HG03103 (cell line): ENCODE data around the gene ADGB.
"Not testable (repeated sequence)": the region's sequence is repeated elsewhere in the genome, so short reads cannot be mapped to it uniquely, and the experiment has no call there.

Experiments used
- ATAC-seq: cut with Tn5 transposase; IDR thresholded peaks from one replicate; pipeline ENCODE4 v1.9.1; 2021; ENCODE audit warnings: low read depth; ENCODE audit not compliant: unreplicated experiment

The ADGB gene

DNA sequence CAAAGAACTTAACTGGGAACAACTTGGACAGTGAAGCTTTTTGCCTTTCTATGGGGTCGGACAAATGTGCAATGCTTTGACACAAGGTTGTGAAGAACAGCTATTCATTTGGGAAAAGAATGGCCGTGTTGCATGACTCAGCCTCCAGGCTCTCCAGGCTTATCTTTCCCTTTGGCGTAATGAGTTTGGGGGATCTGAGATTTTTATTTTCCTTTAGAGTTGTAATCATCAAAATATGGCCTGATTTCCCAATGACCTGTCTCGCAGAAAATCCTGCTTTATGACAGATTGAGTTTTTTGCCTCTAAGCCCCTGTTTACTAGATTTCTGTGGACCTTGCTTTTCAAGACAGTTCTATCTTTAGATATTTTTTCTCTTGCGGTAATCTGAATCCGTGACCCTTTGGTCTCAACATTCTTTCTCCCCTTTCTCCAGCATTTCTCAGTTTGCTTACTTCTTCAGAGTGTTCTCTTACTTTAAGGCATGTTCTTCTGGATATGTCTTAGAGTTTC lies 214.1 kb downstream of the ADGB start:
- ATAC-seq, result not testable (repeated sequence)

DNA sequence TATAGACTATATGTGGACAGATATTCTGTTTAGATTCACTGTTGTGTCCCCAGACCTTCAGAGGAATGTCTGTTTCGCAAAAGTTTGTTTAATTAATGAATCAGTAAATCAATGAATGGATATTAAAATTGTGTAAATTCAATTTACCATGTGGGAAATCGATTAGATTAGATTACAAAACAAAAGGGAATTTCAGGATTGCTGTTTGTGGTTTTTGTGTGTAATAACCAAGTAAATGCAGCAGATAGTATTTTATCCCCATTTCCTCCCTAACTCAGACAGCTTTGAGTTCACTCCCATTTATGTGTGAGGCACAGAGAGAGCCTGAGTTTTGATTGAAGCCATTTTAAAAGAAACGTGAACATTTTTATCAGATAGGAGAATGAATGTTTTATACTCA lies 214.8 kb downstream of the ADGB start:
- ATAC-seq, result no peak

DNA sequence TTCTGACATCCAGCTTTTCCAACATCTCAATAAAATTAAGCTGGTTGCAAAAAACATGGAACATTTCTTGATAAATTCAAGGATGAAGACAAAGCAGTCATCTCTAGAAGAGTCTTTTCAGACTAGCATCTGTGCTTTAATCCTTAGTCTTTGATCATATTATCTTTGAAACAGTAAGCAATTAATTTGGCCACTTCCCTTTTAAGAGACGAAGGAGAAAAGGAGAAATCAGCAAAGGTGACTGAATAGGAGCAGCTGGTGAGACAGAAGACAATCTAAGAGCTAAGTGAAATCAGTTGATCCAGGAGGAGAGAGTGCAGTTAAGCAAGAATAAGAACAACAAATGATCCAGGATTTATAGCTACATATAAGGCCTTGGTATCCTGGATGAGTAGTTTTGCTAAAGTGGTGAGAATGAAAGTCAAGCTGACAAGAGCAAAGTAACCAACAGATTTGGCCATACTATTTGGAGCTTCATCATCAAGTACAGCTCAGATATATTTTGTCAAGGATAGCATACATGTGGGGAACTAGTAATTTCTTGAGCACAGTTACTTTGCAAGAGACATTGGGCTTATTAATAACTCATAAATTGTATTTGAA lies 215.5 kb downstream of the ADGB start:
- ATAC-seq, result no peak

DNA sequence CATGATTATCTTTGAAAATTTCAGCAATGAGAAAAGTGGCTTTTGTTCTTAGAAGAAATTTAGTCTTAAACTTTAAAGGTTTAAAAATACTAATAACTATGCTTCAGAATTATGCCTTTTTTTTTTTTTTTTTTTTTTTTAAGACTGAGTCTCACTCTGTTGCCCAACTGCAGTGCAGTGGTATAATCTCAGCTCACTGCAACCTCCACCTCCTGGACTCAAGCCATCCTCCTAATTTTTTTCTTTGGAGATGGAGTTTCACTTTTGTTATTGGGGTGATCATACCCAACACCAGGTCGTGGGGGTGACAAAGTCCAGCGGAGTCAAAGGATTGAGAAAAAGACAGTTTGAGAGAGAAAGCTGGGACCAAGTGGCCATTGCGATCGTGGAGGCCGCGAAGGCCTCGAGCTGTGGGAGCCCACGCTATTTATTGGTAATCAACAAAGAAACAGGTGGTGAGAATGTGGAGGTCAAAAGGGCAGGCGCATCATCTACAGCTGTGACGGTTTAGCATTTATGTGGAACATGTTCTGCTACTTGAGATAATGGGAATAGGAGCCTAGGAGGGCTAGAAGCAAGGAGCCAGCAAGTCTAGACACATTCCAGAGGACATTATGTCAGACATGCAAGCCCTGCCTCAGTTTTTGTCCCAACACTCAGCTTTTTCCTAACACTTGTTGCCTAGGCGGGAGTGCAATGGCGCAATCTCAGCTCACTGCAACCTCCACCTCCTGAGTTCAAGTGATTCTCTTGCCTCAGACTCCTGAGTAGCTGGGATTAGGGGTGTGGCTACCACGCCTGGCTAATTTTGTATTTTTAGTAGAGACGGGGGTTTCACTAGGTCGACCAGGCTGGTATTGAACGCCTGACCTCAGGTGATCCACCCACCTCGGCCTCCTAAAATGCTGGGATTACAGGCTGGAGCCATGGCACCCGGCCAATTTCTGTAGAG lies 217.0 kb downstream of the ADGB start:
- not testable (repeated sequence) for ATAC-seq

DNA sequence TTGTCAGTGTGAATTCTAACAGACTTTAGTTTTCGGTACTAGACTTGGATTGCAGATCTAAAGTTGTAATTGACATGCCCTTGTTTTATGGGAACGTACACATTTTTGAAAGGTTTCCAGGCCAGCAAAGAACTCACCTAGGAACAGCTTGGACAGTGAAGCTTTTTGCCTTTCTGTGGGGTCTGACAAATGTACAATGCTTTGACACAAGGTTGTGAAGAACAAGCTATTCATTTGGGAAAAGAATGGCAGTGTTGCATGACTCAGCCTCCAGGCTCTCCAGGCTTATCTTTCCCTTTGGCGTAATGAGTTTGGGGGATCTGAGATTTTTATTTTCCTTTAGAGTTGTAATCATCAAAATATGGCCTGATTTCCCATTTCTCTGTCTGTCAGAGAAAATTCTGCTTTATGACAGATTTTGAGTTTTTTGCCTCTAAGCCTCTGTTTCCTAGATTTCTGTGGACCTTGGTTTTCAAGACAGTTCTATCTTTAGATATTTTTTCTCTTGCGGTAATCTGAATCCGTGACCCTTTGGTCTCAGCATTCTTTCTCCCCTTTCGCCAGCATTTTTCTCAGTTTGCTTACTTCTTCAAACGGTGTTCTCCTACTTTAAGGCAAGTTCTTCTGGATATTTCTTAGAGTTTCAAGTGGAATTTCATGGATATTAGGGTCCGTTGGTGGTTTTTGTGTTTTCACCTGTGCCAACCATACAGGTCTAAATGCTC lies 221.0 kb downstream of the ADGB start:
- no peak for ATAC-seq

DNA sequence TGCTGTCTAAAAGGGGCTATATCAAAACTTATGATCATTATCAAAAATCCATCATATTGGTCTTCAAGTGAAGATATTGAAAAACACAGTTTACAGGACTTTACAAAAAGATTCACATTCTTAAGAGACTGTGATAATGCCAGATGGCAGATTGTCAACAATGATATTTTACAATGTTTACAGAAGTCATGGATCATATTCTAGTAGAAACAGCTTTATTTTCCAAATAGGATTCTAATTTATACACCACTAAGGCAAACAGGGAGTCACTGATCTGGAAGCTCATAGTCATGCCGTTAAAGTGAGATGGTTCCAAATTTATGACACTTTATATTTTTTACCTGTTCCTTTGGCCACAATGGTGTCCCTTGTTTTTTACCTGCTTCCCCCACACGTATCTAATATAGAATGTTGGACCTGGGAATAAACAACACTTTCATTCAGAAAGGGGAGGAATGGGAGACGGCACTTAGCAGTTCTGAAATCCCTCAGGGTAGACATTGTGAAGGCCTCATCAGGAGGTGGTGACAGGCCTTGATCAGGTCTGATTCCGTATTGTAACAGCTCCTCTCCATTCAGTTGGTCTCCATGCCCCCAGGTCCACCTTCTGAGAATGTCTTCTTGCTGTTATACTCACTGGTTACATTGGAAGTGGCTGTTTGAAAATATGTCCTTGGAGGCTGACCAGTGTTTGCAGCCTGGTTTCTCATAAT lies 228.6 kb downstream of the ADGB start:
- no peak for ATAC-seq

DNA sequence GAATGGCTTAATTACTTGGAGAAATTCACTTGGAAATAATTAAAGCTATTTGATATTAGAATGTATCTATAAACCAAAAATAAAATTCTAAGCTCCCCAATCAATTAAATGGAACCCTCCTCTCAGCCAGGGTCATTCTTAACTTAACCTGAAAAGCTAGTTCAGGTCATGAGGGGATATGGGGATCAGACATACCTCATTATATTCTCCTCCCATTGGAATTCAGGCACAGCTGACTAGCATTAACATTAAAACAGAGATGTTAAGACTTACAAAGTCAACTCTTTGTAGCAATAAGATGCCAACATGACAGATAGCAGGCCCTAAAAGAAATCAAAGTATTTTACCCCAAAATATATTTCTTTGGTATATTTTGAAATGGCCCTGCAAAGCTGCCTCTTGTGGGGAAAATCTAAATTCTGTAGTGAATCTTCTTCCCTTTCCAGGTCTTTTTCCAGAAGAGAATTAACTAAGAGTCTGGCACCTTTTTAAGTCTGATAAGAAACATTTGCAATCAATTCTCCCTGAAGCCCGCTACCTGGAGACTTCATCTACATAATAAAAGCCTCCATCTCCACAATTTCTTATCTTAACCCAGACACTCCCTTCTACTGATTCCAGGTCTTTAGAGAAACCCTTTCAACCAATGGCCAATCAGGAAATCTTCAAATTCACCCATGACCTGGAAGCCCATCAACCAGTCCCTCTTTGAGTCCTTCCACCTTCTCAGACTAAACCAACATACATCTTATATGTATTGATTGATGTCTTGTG lies 231.2 kb downstream of the ADGB start:
- no peak for ATAC-seq

DNA sequence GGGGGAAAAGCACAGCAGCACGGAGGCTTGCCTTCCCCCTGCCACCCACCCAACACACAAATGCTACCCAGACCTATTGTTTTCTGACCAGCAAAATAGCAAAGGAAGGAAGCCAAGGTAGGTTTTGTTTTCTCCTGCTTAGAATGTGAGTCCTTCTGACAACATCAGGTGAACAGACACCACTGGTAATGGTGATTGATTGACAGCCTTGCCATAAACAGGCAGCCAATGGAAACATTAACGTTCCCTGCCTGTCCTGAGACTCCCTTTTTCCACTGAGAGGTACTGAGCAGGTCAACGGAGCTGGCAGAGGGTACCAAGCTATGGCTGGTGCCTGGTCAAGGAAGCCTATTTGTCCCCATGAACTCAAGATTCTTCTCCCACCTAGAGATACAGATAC lies 234.4 kb downstream of the ADGB start:
- no peak for ATAC-seq

DNA sequence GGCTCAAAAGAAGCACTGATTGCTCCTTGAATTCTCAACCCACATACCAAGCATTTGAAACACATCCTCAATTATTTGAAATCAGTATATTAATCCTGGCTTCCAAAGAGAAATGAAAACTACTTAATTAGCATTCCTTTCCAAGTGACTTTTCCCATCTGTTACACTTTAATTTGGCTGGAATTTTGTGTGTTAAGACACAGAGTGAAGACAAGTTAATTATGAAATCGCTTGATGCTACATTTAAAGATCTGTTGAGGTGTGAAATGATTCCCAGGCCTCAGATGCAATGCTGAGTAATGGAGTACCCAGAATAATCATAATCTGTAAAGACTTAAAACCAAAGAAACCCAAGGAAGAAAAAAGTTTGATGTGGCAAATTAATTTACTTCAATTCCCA lies 241.4 kb downstream of the ADGB start:
- no peak for ATAC-seq

DNA sequence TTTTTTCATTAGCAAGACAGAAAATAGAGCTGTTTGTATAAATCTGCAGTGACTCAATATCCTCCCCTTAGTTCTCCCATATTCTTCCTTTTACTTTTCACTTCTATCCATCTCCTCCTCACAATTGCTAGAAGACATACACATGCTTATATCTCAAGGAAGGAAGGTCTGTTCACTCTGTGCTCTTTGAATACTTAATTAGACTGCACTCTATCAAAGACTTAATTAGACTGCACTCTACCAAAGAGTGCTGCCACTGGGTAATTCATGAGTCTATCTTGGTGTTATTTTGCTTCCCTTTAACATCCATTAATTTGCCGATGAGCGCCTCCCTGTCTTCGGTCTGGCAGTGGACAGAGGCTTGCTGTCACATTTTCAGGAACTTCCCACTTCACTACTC lies 241.9 kb downstream of the ADGB start:
- no peak for ATAC-seq

DNA sequence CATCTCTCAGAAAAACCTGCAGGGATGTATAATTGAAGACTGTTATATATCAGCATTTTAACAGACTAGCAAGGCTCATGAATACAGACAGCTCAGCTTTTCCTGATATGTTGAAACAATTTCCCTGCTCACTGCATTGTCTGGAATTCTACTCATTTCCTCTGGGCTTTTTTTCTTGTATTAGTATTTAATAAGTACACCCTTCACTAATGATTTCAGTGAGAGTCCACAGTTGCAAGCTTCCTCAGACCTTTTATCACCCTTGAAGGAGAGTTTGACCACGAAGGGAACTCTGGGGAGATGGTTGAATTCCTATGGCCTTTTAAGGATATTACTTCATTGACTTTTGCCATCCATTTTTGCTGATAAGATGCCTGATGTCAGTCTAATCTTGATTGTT lies 248.7 kb downstream of the ADGB start:
- ATAC-seq, result no peak

DNA sequence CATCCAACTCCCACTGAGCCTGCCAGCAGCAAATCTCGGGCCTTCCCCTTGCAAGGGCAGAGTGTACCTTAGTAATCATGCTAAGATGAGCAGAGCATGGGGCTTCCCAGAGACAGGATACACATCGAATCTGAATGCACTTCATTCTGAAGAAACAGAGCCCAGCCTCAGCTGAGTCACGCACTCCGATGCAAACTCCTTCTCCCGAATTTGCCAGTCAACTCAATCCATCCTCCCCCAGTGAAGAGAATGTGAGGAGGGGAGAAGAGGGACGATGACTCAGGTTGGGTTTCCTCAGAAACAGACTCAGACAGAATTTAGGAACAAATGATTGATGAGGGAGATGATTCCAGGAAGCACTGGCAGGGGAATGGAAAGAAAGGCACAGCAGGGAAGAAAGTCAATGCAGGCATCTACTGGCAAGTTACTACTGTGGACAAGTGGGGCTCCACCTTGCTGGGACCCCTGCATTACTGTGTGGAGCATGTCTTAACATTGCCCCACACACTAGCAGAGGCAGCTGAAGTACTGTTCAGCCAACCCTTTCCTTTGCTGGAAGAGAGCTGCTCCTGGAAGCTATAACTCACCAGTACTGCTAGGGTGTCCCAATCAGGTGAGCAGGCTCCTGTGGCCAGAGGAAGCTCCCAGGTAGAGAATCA lies 251.6 kb downstream of the ADGB start:
- no peak for ATAC-seq

DNA sequence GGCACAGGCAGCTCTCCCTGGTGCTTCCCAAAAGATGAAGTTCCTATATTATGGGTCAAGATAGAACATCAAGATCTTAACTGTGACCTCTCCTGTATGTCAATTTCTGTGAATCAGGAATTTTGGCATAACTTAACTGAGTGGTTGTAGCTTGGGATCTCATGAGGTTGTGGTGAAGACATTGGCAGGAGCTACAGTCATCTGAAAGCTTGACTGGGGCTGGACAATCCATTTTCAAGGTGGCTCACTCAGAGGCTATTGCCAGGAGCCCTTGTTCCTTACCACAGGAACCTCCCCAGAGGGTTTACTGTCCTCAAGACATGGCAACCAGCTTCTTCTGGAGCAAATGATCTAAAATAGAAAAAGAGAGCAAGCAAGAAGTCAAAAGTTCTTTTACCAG lies 252.2 kb downstream of the ADGB start:
- no peak for ATAC-seq

DNA sequence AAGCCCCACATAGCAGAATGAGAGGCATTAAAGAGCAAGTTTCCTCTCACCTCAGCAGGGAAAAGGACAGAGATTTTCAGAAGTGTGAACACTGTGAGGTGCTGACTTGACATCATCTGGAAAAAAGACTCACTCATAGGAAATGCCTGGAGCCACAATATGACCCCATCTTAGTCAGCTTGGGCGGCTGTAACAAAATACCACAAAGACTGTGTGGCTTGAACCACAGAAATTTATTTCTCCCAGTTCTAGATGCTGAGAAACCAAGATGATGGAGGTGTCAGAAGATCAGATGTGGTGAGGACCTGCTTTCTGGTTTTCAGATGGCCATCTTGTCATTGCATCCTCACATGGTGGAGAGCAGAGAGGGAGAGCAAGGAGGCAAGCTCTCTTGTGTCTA lies 253.1 kb downstream of the ADGB start:
- no peak for ATAC-seq

DNA sequence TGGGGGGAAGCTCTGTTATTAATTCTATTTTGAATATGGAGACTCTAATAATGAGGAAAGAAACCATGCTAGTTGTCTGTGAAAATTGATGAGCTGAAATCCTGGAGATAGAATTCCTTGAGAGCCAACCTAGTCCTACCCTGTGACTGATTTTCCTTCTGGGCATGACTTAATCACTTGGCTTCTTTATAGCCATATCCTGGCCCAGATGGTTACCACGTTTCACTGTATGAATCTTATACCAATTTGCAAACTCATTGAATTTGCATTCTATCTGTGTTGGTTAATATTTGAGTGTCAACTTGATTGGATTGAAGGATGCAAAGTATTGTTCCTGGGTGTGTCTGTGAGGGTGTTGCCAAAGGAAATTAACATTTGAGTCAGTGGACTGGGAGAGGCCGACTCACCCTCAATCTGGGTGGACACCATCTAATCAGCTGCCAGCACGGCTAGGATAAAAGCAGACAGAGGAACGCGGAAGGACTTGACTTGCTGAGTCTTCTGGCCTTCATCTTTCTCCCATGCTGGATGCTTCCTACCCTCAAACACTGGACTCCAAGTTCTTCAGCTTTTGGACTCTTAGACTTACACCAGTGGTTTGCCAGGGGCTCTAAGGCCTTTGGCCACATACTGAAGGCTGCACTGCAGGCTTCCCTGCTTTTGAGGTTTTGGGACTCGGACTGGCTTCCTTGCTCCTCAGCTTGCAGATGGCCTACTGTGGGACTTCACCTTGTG lies 255.9 kb downstream of the ADGB start:
- ATAC-seq, result not testable (repeated sequence)

DNA sequence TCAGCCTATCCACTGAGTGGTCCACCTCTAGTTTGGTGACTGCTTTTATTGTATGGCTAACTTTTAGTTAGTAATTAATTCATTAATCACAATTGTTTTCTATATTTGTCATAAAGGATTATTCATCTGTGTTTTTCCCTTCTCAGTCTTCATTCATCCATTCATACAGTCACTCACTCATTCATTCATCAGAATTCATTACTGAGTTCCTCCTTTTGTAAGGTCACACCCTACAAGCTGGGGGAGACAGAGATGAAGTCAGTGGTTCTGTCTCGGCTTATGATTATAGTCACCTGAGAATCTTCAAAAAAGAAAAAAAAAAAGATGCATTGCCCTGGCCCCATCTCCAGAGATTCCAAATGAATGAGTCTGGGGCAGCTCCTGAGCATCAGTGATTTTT lies 257.1 kb downstream of the ADGB start:
- no peak for ATAC-seq

DNA sequence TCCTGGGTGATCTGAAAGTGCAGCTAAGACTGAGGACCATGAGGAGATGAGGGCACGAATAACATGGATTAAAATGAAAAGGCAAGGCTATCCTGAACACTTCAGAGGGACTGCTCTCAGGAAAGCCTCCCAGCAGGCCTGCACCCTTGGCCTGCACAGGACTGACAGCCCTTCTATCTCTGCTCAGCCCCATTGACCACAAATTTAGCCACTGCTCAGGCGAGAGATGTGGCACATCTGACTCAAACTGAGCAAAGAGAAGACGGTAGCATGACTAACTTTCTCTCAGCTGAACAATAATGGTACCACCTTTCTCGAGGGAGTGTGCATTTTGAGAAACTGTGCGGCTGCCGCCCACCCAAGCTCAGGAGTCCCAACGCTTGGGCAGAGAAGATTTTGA lies 257.5 kb downstream of the ADGB start:
- peak; percentile 38 for ATAC-seq

DNA sequence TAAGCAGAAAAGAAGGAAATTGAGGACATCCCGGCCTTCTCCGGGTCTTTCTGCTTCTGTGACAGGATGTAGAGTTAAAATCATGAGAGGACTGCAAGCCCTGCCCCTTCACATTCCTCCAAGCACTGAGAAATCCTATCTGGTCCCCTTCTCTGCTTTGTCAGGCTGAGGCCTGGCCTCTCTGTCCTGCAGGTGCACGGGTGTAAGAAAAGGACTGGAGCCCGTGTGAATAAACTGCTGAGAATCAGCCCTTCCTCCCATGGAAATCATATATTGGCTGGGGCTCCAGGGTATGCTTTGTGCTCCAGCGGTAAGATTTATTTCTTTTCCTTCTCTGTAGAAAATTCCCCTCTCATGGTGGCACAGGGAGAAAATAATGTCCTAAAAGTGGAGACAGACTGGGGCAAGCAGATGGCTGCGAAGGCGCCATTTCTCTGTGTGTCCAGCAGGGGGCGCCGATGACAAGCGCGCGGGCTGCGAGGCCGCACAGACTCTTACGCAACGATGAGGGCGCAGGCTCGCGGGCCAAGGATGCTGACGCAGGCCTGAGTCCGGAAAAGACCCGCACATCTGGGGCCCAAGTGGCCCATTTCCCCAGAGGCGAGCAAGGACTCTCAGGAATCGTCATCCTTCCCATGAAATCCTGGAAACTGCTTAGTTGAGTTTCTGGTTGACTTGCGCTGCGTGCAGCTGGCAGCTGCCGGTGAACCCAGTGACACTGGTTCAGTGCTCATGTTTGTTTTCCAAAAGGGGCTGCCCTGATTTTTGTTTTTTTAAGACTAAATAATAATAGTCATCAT lies 258.6 kb downstream of the ADGB start:
- peak; percentile 92 for ATAC-seq
